LHCN-M2 (cell line): ENCODE measurements around the gene RGS6. TPM values are rescaled to one million over a fixed set of nuclear protein-coding genes. Genes with fewer than 3 reads are reported as not detected.
A peak's percentile ranks its signal among the peaks of the same experiment; 100 is the strongest.

Source experiments
- DNase-seq: peaks from one replicate; pipeline ENCODE4 v3.0.0-alpha.2; 2012; ENCODE audit warnings: low read depth
- total RNA-seq: library from RNA; depleted of rRNA; stranded (reverse); fragments of >200 nt; gene quantifications from 2 replicates; pipeline ENCODE4 v1.2.3, GENCODE V29; 2014

The RGS6 gene
- total RNA-seq, 1 experiment from 2014 or later = under 0.01 TPM

- no peak for DNase-seq
Observed at GRCh38 chr14:71943695-71944018, 11.4 kb downstream of the RGS6 start.

DNA sequence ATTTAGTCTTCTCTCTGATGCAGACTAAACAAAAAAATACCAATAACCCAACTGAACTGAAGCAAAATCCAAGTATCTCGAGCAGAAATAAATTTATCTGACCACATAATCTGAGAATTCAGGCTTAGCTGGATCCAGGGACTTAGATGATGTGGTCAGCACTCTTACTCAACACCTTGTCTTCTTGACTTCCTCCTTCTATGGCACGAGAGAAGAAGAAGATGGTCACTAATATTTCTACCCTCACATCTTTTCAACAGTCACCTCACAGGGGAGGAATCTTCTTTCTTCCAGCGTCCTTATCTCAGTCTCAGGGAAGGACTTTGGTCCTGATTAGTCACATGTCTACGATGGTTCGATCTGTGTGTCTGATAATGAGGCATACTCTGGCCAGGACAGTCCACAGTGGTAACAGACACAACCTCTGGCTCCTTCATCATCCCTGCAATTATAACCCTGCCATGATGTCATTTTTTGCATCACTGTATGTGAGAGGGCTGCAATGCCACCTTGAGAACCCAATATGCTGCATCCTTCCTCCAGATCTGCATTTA, 15.8 kb downstream of the RGS6 start:
- DNase-seq = no peak

- peak; percentile 1 for DNase-seq
Observed at GRCh38 chr14:71952381-71953363, 20.4 kb downstream of the RGS6 start.

DNA sequence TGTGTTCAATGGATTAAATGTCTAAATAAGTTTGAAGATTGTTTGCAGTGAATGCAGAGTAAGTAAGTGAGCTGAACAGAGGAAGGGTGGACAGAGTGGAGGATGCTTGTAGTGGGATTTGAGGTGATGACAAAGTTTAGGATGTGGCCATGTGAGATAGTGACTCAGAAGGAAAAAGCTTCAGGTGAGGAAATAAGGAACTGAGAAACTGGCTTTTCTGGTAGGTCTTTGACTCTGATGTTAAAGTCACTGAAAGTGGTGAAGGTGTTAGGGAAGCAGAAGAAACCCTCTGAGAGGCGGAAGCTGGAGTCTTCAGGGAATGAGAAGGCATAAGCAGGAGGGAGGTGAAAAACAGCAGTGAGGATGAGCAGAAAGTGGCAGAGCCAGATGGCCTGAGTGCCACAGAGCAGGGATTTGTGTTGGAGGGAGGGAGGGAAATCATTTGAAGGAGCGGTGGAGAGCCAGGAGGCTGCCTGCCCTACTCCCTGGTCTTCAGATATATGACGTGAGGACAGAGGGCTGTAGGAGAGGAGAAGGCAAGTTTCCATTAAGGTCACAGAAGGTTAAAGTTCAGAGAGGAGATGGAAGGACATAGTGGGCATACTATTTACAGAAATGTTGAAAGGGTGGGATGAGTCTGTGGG, 24.8 kb downstream of the RGS6 start:
- DNase-seq = no peak

DNA sequence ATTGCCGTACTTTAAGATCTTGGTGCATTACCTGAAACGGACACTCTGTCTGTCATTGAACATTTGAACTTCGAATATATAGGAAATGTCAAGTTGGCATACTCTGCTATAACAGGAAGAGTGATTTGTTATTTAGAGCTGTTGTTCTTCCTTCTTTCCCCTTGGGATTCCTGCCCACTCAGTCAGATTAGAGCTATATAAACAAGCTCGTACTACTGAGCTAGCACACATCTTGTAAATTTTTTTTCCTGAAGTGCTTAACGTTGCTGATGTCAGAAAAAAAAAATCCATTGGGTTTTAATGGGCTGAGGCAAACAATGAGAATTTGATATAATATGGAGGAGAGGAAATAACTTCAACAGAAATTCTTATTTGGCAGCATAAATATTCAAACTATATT, 26.8 kb downstream of the RGS6 start:
- no peak for DNase-seq

DNA sequence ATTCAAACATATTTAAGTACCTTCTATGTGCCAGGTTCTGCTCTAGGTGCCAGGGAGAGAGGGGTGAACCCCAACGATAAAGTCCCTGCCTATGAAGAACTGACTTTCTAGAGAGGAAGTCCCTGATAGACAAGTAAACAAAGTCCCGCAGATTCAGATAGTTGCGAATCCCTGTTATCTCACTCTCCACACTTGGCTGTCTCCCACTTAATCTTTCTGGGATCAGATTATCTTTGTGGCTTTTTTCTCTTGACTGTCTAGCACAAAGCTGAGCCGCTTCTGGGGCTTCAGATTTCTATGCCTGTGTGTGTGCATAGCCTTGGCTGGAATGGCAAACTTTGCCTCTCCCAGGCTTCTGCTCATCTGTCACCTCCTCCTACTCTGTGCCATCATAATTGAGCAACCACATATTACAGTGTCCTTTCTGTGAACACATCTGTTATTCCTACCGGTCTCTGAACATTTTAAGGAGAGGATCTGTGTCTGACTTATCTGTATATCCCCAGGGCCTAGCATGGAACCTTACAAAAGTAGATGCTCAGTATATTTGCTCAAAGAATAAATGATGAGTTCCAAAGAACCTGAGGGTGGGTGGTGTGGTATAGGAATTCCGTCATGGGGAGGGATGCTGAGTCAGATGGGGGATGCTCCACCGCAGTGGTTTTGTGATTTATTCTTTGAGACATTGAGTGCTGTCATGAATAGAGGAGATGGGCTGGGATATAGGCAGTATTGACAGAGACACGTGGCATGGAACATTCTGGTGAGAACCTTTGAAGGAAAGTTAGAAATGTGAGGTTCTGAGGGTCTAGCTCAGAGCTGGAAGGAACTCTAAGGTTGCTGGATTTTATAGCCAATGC, 28.5 kb downstream of the RGS6 start:
- DNase-seq = no peak

DNA sequence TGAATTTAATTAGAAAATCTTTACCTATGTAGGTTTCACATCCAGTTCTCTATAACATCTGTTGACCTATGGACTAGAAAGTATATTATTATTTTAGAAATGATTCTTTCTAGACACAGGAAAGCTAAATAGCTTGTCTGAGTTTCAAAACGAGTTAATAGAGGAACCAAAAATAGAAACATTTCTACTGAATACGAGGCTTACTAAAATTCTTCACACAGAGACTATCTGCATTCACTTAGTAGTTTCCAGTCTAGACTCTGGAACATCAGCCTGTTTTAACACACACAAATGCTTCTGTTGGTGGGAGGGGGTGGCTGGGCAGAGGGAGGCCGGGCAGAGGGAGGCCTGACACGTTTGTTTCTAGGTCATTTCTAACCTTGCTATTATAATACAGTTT, 29.7 kb downstream of the RGS6 start:
- no peak for DNase-seq

GRCh38 chr14:71964716-71965115, 32.5 kb downstream of the RGS6 start:
- DNase-seq = no peak

- no peak for DNase-seq
Observed at GRCh38 chr14:71966528-71966927, 34.3 kb downstream of the RGS6 start.

DNA sequence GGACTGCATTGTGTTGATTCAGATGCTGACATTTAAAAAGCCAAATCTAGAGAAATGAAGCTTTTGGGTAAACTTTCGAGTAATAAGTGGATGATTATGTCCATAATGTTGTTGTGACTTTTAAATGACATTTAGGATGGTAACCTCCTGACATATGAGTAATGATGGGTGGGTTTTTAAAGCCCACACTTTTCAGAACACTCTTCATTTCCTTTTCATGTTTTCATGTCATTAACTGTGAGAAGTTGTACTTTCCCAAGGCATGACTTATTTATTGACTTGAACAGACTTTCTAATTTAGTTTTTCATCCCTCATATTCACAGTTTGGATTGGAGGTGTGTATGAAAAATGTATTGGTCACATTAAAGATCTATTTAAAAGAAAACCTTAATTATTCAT, 35.5 kb downstream of the RGS6 start:
- no peak for DNase-seq

DNA sequence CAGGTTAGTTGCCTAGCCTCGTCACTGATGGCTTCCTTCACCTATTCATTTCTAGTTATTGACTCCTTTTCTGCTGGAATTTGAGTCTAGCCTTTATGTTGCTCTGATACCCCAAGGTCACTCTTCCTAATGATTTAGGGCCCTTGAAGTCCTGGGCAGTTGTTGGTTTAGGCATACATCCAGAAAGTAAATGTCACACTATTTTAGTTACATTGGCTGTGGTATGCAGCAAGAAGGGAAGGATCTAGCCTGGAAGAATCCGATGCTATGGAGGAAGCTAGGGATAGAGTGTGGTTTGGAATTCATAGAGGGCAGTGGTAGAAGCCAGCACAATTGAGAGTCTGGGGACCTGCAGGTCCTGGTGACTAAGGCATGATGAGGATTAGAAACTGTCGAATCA, 38.0 kb downstream of the RGS6 start:
- no peak for DNase-seq

DNA sequence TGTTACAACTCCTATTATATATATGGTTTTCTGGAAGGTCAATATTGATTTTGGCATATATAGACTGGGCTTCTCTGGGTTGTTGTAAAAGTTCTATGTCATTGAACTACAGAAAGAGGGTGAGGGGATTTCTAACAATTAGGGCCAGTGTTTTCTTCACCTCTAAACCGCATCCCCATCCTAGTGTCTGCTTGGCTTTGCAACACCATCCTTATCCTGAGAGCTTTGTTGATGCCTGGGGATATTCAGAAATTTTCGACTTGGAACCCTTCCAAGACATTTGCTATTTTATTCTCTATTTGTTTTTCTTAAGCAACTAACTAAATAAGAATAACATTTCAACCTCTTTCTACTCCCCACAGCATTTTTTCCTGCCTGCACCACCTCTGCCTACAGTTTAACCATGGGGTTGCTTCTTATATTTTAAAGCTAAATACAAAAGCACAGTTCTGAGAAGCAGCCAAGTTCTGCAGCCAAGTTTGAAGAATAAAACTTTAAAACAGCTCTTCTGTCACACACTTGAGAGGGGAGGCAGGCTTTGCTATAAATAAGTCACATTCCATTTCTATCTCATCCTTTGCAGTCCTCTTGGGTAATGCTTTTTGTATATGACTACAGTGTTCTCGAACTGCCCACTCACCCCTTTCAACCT, 53.4 kb downstream of the RGS6 start:
- DNase-seq = no peak

DNA sequence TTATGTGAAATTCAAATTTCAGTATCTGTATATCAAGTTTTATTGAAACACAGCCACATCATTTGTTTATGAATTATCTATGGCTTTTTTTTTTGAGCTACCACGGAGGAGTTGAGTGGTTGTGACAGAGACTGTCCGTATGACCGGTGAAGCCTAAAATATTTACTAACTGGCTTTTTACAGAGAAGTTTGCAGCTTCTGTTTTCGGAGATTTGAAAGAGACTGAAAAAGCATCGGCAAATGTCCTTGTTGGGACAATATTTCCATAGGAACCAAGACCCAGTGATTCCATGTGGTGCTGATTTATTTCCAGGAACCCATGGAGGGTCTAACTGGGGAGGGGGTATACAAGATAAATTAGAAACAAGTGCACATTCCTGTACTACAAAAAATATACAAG, 56.2 kb downstream of the RGS6 start:
- DNase-seq = no peak

DNA sequence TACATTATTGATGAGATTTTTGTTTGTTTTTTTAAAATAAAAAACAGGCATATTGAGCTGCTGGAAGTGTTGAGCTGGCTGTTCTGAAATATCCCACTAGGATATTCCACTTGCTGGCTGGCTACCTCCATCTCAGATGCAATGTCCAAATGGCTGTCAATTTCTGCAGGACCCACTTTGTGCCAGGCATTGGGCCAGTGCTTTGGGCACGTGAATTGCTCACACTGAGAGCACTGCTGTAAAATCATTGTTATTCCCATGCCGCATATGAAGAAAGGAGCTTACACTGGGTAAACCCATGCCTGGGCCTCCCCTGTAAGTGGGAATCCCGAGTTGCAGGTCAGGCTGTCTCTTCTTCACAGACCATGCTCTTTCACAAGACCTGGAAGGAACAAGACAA, 56.7 kb downstream of the RGS6 start:
- no peak for DNase-seq

GRCh38 chr14:71994416-71994815, 62.2 kb downstream of the RGS6 start:
- no peak for DNase-seq

DNA sequence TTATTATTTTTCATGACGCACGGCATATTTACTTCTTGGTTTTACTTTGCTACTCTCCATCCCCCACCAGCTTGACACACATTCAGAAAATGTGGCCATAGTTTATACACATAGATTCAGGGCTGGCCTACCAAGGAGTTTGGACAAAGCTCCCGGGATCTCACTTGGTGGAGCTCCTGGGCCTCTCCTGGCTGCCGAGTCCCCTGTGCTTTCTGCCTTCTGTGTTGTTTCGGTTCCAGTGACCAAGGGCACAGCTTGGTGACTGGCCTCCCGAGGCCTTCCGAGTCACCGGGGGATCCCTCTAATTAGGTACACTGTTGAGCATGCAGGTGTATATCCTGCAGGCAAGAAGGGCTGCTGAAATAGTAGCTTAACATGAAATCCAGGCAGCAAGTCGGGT, 63.5 kb downstream of the RGS6 start:
- no peak for DNase-seq

GRCh38 chr14:71996610-71997009, 64.4 kb downstream of the RGS6 start:
- DNase-seq = no peak

DNA sequence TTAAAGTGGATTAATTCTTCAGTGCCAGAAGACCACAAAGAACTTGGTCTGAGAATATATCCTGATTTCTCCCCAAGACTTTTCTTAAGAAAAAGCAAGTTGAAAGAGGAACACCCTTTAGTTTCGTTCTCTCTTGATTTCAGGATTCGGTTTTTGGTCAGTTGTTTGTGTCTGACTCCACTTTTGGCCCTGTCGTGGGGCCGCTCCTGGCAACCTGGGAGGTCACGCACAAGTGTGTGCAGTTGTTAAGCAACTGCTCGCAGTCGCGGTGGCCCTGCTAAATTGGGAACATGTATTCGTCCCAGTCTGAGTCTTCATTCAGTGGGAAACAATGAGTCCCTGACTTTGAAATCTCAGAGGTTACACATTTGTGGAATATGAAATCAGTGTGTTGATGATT, 68.7 kb downstream of the RGS6 start:
- DNase-seq = no peak

- DNase-seq = no peak
Observed at GRCh38 chr14:72002731-72003130, 70.5 kb downstream of the RGS6 start.

GRCh38 chr14:72008666-72009065, 76.4 kb downstream of the RGS6 start:
- no peak for DNase-seq

DNA sequence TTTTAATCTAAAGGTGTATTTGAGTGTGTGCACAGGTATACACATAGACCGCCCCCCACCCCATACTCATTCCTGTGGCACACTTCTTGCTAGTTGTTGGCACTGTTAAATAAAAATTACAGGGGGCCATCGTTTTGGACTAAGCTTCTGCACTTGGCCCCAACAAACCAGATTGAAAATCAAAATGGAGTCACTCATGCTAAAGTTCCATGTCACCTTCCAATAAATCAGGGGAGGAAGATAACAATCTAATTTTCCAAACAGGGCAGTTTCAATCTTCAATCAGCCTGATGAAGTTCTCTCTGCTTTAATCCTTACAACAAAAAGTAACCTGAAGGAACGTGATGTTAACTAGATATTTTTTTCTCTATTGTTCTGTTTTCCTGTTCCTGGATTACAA, 78.2 kb downstream of the RGS6 start:
- no peak for DNase-seq
